KOPT-K1 (cell line): Measurements from ENCODE around the gene DEDD2.

ENCODE experiments used
- H3K27ac ChIP-seq: fragments of 200-600 bp; sonication (generic); 2 replicates; pipeline ENCODE4 v1.5.1; 2016; ENCODE audit warnings: antibody characterized with exemption, mild to moderate bottlenecking, low read depth, low read length; ENCODE audit not compliant: poor library complexity, severe bottlenecking
- H3K36me3 ChIP-seq: fragments of 200-600 bp; sonication (generic); 2 replicates; pipeline ENCODE4 v1.5.1; 2017; ENCODE audit warnings: antibody characterized with exemption, mild to moderate bottlenecking, low read length, moderate library complexity; ENCODE audit not compliant: insufficient read depth
- H3K9me3 ChIP-seq: fragments of 200-600 bp; sonication (generic); 2 replicates; pipeline ENCODE4 v1.5.1; 2017; ENCODE audit warnings: antibody characterized with exemption, low read length, mild to moderate bottlenecking; ENCODE audit not compliant: insufficient read depth, poor library complexity, severe bottlenecking

DEDD2 gene

GRCh38 chr19:42158926-42159325 lies 58.6 kb downstream of the DEDD2 start:
- no peaks in the 10 kb centered on the region for H3K36me3 ChIP-seq
- no peaks in the 10 kb centered on the region for H3K9me3 ChIP-seq
- H3K27ac ChIP-seq: no peak overlapping the region

GRCh38 chr19:42156571-42156970 lies 60.9 kb downstream of the DEDD2 start:
- Histone ChIP-seq H3K36me3 (no peaks in the 10 kb centered on the region), H3K27ac (no peak overlapping the region), H3K9me3 (no peaks in the 10 kb centered on the region)

- H3K36me3 ChIP-seq: no peaks in the 10 kb centered on the region
- no peaks in the 10 kb centered on the region for H3K9me3 ChIP-seq
- H3K27ac ChIP-seq: no peak overlapping the region
These were observed 61.7 kb downstream of the DEDD2 start for GRCh38 chr19:42155796-42156195.

GRCh38 chr19:42154471-42155323 lies 62.8 kb downstream of the DEDD2 start:
- H3K9me3 ChIP-seq: no peaks in the 10 kb centered on the region
- H3K27ac ChIP-seq: no peak overlapping the region
- no peaks in the 10 kb centered on the region for H3K36me3 ChIP-seq

- no peak overlapping the region for H3K27ac ChIP-seq
- H3K9me3 ChIP-seq: no peaks in the 10 kb centered on the region
- no peaks in the 10 kb centered on the region for H3K36me3 ChIP-seq
These were observed 63.6 kb downstream of the DEDD2 start for GRCh38 chr19:42153672-42154433.

GRCh38 chr19:42152910-42153671 lies 64.4 kb downstream of the DEDD2 start:
- Histone ChIP-seq H3K36me3 (no peaks in the 10 kb centered on the region), H3K9me3 (no peaks in the 10 kb centered on the region), H3K27ac (no peak overlapping the region)

GRCh38 chr19:42151782-42152684 lies 65.4 kb downstream of the DEDD2 start:
- Histone ChIP-seq H3K9me3 (no peaks in the 10 kb centered on the region), H3K36me3 (no peaks in the 10 kb centered on the region), H3K27ac (no peak overlapping the region)

GRCh38 chr19:42150911-42151361 lies 66.5 kb downstream of the DEDD2 start:
- no peak overlapping the region for H3K27ac ChIP-seq
- no peaks in the 10 kb centered on the region for H3K9me3 ChIP-seq
- H3K36me3 ChIP-seq: no peaks in the 10 kb centered on the region

- Histone ChIP-seq H3K9me3 (no peaks in the 10 kb centered on the region), H3K27ac (no peak overlapping the region), H3K36me3 (no peaks in the 10 kb centered on the region)
These were observed 67.1 kb downstream of the DEDD2 start for GRCh38 chr19:42150364-42150763.

- no peak overlapping the region for H3K27ac ChIP-seq
- no peaks in the 10 kb centered on the region for H3K36me3 ChIP-seq
- H3K9me3 ChIP-seq: no peaks in the 10 kb centered on the region
These were observed 67.9 kb downstream of the DEDD2 start for GRCh38 chr19:42149447-42150202.
